H1 (cell line): Measurements from ENCODE around the gene ETV5. TPM values are rescaled to one million over a fixed set of nuclear protein-coding genes. Genes with fewer than 3 reads are reported as not detected.

Experiments
- ASH2L ChIP-seq: fragments of 200-600, 300-600 bp; sonication (generic); IDR thresholded peaks from one replicate; pipeline ENCODE4 v1.7.1; 2017; ENCODE audit warnings: low read length
- CBX8 ChIP-seq: fragments of 300-800, 300-1000 bp; sonication (generic); IDR thresholded peaks from 2 replicates; pipeline ENCODE4 v1.7.1; 2016; ENCODE audit warnings: low read depth, low read length, borderline replicate concordance
- CHD1 ChIP-seq: IDR thresholded peaks from 2 replicates; pipeline ENCODE4 v1.6.1; 2012; ENCODE audit warnings: low read depth, low read length, improper control_type of control experiment
- CTBP2 ChIP-seq: IDR thresholded peaks from 2 replicates; pipeline ENCODE4 v1.7.0; 2011; ENCODE audit warnings: borderline replicate concordance, mild to moderate bottlenecking, moderate library complexity, mixed read lengths, low read length; ENCODE audit not compliant: insufficient read depth, insufficient read length
- GTF2F1 ChIP-seq: IDR thresholded peaks from 2 replicates; pipeline ENCODE4 v1.6.1; 2012; ENCODE audit warnings: low read depth, low read length, improper control_type of control experiment, borderline replicate concordance
- HDAC2 ChIP-seq, 2 experiments: fragments of 300-600 bp in 1 of 2; sonication (generic) in 1 of 2; IDR thresholded peaks; 2 replicates each; pipeline ENCODE4 v1.6.1; 2011 to 2012; ENCODE audit warnings: low read depth in 2 of 2, low read length in 2 of 2, mild to moderate bottlenecking in 2 of 2, moderate library complexity in 2 of 2, borderline replicate concordance in 1 of 2, inconsistent platforms in 1 of 2
- JUN ChIP-seq: IDR thresholded peaks from 2 replicates; pipeline ENCODE4 v1.6.1; 2011; ENCODE audit warnings: low read depth, mild to moderate bottlenecking, improper control_type of control experiment, low read length
- JUND ChIP-seq: IDR thresholded peaks from 2 replicates; pipeline ENCODE4 v1.6.1; 2011; ENCODE audit warnings: mild to moderate bottlenecking, improper control_type of control experiment, low read length
- POLR2AphosphoS5 ChIP-seq: IDR thresholded peaks from 2 replicates; pipeline ENCODE4 v1.6.1; 2011; ENCODE audit warnings: low read depth, low read length
- RAD21 ChIP-seq, 2 experiments: IDR thresholded peaks in 1 of 2; conservative IDR thresholded peaks in 1 of 2; 2 replicates each; pipeline ENCODE4 v1.6.1; 2011; ENCODE audit warnings: low read depth in 2 of 2, low read length in 2 of 2, improper control_type of control experiment in 1 of 2, inconsistent platforms in 1 of 2, mild to moderate bottlenecking in 1 of 2, moderate library complexity in 1 of 2
- SAP30 ChIP-seq: fragments of 300-600 bp; sonication (generic); IDR thresholded peaks from 2 replicates; pipeline ENCODE4 v1.7.1; 2012; ENCODE audit warnings: low read length, moderate library complexity, mild to moderate bottlenecking, inconsistent platforms; ENCODE audit not compliant: insufficient read depth, insufficient replicate concordance
- SIRT6 ChIP-seq: IDR thresholded peaks from one replicate; pipeline ENCODE4 v1.7.1; 2012; ENCODE audit warnings: low read length, inconsistent platforms
- SRF ChIP-seq: IDR thresholded peaks from 2 replicates; pipeline ENCODE4 v1.6.1; 2011; ENCODE audit warnings: mild to moderate bottlenecking, low read depth, low read length, moderate library complexity
- TCF12 ChIP-seq: IDR thresholded peaks from 2 replicates; pipeline ENCODE4 v1.6.1; 2011; ENCODE audit warnings: low read depth, mild to moderate bottlenecking, low read length
- YY1 ChIP-seq: IDR thresholded peaks from 2 replicates; pipeline ENCODE4 v1.6.1; 2011; ENCODE audit warnings: low read depth, mild to moderate bottlenecking, low read length
- polyA plus RNA-seq, 7 experiments: library from polyadenylated mRNA; depleted of rRNA in 3 of 7; stranded (reverse) in 5 of 7; unstranded in 2 of 7; fragments of >200 nt in 5 of 7; fragments of 200-250 nt in 2 of 7; gene quantifications; 1 replicate in 5 of 7; 2 replicates in 1 of 7; 4 replicates in 1 of 7; pipeline versions ENCODE4 v1.2.1 to v1.2.3, GENCODE V29; 2011 to 2013; ENCODE audit warnings: missing spikeins in 2 of 7, mixed read lengths in 2 of 7
- total RNA-seq: library from RNA; stranded (reverse); fragmentation: NEBNext Ultra II Directional; extraction: Animal tissue kit (Norgen Biotek cat#: 25700); gene quantifications from 2 replicates; pipeline ENCODE4 v1.2.1, GENCODE V29; 2021
- TF ChIP-seq, protein P1 (sequence below): IDR thresholded peaks from 2 replicates; pipeline ENCODE4 v1.6.1; 2012; ENCODE audit warnings: low read length, inconsistent platforms
- TF ChIP-seq, protein P2 (sequence below): IDR thresholded peaks from 2 replicates; pipeline ENCODE4 v1.6.1; 2011; ENCODE audit warnings: low read depth, mild to moderate bottlenecking, low read length; ENCODE audit not compliant: insufficient read depth
- TF ChIP-seq, protein P3 (sequence below): IDR thresholded peaks from 2 replicates; pipeline ENCODE4 v1.6.1; 2012; ENCODE audit warnings: inconsistent platforms

Gene ETV5
- total and polyA plus RNA-seq, 2 of the 8 experiments (the other 6 are each of a cell fraction or from before 2014, with no cell fraction given), result 13.1 to 36.9 TPM

DNA sequence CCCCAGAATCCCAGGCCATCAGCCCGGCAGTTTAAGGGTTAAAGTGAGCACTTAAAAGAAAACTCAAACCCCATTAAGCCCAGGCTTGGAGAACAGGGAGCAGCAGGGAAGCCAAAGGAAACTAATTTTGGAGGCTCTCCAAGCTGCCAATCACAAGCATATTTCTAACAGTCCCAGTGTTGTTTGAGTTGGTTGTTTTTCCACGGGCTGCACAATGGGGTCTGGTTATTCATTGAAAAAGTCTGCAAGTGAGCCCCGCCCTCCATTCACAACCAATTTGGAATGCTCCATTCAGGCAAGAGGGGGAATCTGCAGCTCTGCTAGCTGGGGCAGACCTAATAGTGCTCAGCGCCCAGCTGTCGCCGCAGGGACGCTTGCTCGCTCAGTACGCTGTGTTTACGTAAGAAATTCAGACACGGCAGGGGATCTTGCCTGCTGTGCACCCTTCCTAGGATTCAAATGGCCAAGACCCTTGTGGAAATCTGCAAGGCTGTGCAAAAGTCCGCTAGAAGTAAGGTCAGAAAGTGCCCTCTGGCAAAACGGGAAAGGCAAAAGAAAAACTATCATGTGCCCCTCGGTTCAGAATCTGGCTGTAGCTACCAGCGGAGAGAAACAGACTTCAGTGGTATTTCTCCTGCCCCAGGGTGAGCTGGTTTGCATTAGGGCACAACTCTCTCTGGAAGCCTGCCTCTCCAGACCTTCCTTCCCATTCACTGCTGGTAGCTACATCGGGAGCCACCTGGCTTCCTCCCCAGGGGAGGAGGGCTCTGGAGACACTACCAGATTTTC is 11.0 kb downstream of the ETV5 start (continued):
- 0 out of 4 replicates have a peak, but pooled peaks of 1 of the 2 experiments have one; percentile 1 for TF ChIP-seq RAD21 (IDR thresholded peaks at IDR 0.05 in 1 of 2, conservative IDR thresholded peaks at IDR 0.05 in 1 of 2; ENCODE audit: low read depth in 2 of 2, low read length in 2 of 2)
- peak; percentile 57 for TF ChIP-seq ASH2L
- TF ChIP-seq, protein P1, sequence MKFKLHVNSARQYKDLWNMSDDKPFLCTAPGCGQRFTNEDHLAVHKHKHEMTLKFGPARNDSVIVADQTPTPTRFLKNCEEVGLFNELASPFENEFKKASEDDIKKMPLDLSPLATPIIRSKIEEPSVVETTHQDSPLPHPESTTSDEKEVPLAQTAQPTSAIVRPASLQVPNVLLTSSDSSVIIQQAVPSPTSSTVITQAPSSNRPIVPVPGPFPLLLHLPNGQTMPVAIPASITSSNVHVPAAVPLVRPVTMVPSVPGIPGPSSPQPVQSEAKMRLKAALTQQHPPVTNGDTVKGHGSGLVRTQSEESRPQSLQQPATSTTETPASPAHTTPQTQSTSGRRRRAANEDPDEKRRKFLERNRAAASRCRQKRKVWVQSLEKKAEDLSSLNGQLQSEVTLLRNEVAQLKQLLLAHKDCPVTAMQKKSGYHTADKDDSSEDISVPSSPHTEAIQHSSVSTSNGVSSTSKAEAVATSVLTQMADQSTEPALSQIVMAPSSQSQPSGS, result peak; percentile 31; the same call in 1 of the 2 replicates
- no peak for TF ChIP-seq CBX8
- TF ChIP-seq TCF12, result 0 out of 2 replicates have a peak, but pooled peaks have one; percentile 28
- no peak for TF ChIP-seq YY1
- TF ChIP-seq, protein P2, sequence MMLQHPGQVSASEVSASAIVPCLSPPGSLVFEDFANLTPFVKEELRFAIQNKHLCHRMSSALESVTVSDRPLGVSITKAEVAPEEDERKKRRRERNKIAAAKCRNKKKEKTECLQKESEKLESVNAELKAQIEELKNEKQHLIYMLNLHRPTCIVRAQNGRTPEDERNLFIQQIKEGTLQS, result no peak
- TF ChIP-seq GTF2F1, result no peak
- no peak for TF ChIP-seq CTBP2
- TF ChIP-seq SIRT6, result no peak
- TF ChIP-seq, protein P3, sequence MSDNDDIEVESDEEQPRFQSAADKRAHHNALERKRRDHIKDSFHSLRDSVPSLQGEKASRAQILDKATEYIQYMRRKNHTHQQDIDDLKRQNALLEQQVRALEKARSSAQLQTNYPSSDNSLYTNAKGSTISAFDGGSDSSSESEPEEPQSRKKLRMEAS, result no peak
- peak; percentile 80; the same call in 1 of the 2 replicates for TF ChIP-seq CHD1
- peak in 1 of 2 experiments; percentile 71; a peak in 1 of 4 replicates for TF ChIP-seq HDAC2 (IDR thresholded peaks at IDR 0.05; ENCODE audit: borderline replicate concordance in 1 of 2, low read depth in 2 of 2, low read length in 2 of 2)
- no peak for TF ChIP-seq SRF
- TF ChIP-seq SAP30, result no peak
- TF ChIP-seq POLR2AphosphoS5, result no peak
- TF ChIP-seq JUND, result peak; percentile 72; the same call in 1 of the 2 replicates
- TF ChIP-seq JUN, result no peak
- TF ChIP-seq, all 59 proteins: peak for 15
